NT2/D1 (cell line): ENCODE results near the gene OR2A12.

ENCODE experiments used
- SUZ12 ChIP-seq: IDR thresholded peaks from 2 replicates; pipeline ENCODE4 v1.6.1; 2011; ENCODE audit not compliant: insufficient read length, insufficient read depth; ENCODE audit errors: extremely low read depth
- YY1 ChIP-seq: IDR thresholded peaks from 2 replicates; pipeline ENCODE4 v1.6.1; 2011; ENCODE audit not compliant: insufficient read length, insufficient read depth
- ZNF274 ChIP-seq: IDR thresholded peaks from 2 replicates; pipeline ENCODE4 v1.6.1; 2011; ENCODE audit warnings: mild to moderate bottlenecking, low read depth, low read length

GRCh38 chr7:144118341-144118740 lies 32.3 kb downstream of the OR2A12 start:
- TF ChIP-seq YY1: no peak
- TF ChIP-seq ZNF274: no peak
- no peak for TF ChIP-seq SUZ12
